SK-N-SH (cell line): ENCODE data around the gene OPCML. TPM values are rescaled to one million over a fixed set of nuclear protein-coding genes. Genes with fewer than 3 reads are reported as not detected.

Source experiments
- CTCF ChIA-PET: fragments of 300-600, 350-600 bp; formaldehyde crosslinking; extraction: SDS; loops from one replicate; lab custom pipeline; 2021; lab: Yijun Ruan, JAX
- POLR2A ChIA-PET: fragments of 350-600 bp; sonication (Branson Sonifier 250); formaldehyde crosslinking; extraction: SDS; loops from one replicate; lab custom pipeline; 2020; ENCODE audit warnings: antibody characterized with exemption, inconsistent platforms; lab: Yijun Ruan, JAX
- DNase-seq: peaks from one replicate; pipeline ENCODE4 v3.0.0; 2012
- H2AFZ ChIP-seq: fragments of 200-600 bp; sonication (generic); 2 replicates; pipeline ENCODE4 v1.8.1; 2016; ENCODE audit warnings: antibody characterized with exemption, mild to moderate bottlenecking, low read depth
- H3F3A ChIP-seq: fragments of 200-600 bp; sonication (generic); replicated peaks from 2 replicates; pipeline ENCODE3; 2016; ENCODE audit warnings: antibody characterized with exemption, mild to moderate bottlenecking; ENCODE audit not compliant: insufficient read depth
- H3K27ac ChIP-seq, 2 experiments: fragments of 200-500 bp in 1 of 2; fragments of 200-600 bp in 1 of 2; sonication (Bioruptor generic) in 1 of 2; sonication (generic), shearing (Covaris generic) in 1 of 2; 2 replicates each; pipeline versions ENCODE4 v1.5.1 to v1.6.1; 2014 to 2016; ENCODE audit warnings: low read depth in 2 of 2, inconsistent platforms in 1 of 2, low read length in 1 of 2, mild to moderate bottlenecking in 1 of 2, mixed read lengths in 1 of 2
- H3K27me3 ChIP-seq: fragments of 200-600 bp; sonication (generic), shearing (Covaris generic); 2 replicates; pipeline ENCODE4 v1.6.1; 2016; ENCODE audit warnings: mixed run types; ENCODE audit not compliant: insufficient read depth
- H3K36me3 ChIP-seq, 2 experiments: fragments of 200-500 bp in 1 of 2; fragments of 200-600 bp in 1 of 2; sonication (Bioruptor generic) in 1 of 2; sonication (generic) in 1 of 2; replicated peaks in 1 of 2; 2 replicates each; pipeline versions ENCODE3 to v1.5.1; 2014 to 2016; ENCODE audit warnings: low read length in 1 of 2, mild to moderate bottlenecking in 1 of 2; ENCODE audit not compliant: insufficient read depth in 2 of 2, control insufficient read depth in 1 of 2
- H3K4me1 ChIP-seq, 2 experiments: fragments of 200-500 bp in 1 of 2; fragments of 200-600 bp in 1 of 2; sonication (Bioruptor generic) in 1 of 2; sonication (generic), shearing (Covaris generic) in 1 of 2; 2 replicates each; pipeline versions ENCODE4 v1.5.1 to v1.6.1; 2014 to 2016; ENCODE audit warnings: low read depth in 1 of 2, low read length in 1 of 2, mixed run types in 1 of 2; ENCODE audit not compliant: insufficient read depth in 2 of 2, control insufficient read depth in 1 of 2
- H3K4me2 ChIP-seq: fragments of 200-600 bp; sonication (generic), shearing (Covaris generic); 2 replicates; pipeline ENCODE4 v1.6.1; 2017; ENCODE audit warnings: mixed run types
- H3K4me3 ChIP-seq, 2 experiments: fragments of 200-500 bp in 1 of 2; fragments of 200-600 bp in 1 of 2; sonication (Bioruptor generic) in 1 of 2; sonication (generic), shearing (Covaris generic) in 1 of 2; 2 replicates each; pipeline versions ENCODE4 v1.5.1 to v1.8.1; 2014 to 2016; ENCODE audit warnings: low read depth in 2 of 2, inconsistent platforms in 1 of 2, low read length in 1 of 2, mild to moderate bottlenecking in 1 of 2, mixed read lengths in 1 of 2, moderate library complexity in 1 of 2
- H3K79me2 ChIP-seq: fragments of 200-600 bp; sonication (generic); 2 replicates; pipeline ENCODE4 v1.8.1; 2017; ENCODE audit warnings: mild to moderate bottlenecking; ENCODE audit not compliant: insufficient read depth
- H3K9ac ChIP-seq: fragments of 200-600 bp; sonication (generic); 2 replicates; pipeline ENCODE4 v1.6.1; 2017; ENCODE audit warnings: mixed run types
- H3K9me2 ChIP-seq: fragments of 200-600 bp; sonication (generic); 2 replicates; pipeline ENCODE4 v1.6.1; 2017; ENCODE audit warnings: mixed run types
- H3K9me3 ChIP-seq: fragments of 200-600 bp; sonication (generic); 2 replicates; pipeline ENCODE4 v1.6.1; 2017; ENCODE audit warnings: mixed run types, mild to moderate bottlenecking, moderate library complexity
- H4K20me1 ChIP-seq: fragments of 200-600 bp; sonication (generic); 2 replicates; pipeline ENCODE4 v1.6.1; 2017; ENCODE audit warnings: mild to moderate bottlenecking, mixed run types; ENCODE audit not compliant: insufficient read depth
- EP300 ChIP-seq, 2 experiments: IDR thresholded peaks; 2 replicates each; pipeline versions ENCODE4 v1.4.0 to v1.6.1; 2012; ENCODE audit warnings: borderline replicate concordance in 1 of 2, low read depth in 1 of 2, low read length in 1 of 2
- FOXM1 ChIP-seq: IDR thresholded peaks from 2 replicates; pipeline ENCODE4 v1.4.0; 2012; ENCODE audit warnings: low read depth, mild to moderate bottlenecking
- GABPA ChIP-seq: IDR thresholded peaks from 2 replicates; pipeline ENCODE4 v1.4.0; 2012; ENCODE audit warnings: low read depth, mild to moderate bottlenecking
- GATA2 ChIP-seq: sonication (generic); formaldehyde crosslinking; IDR thresholded peaks from 2 replicates; pipeline ENCODE4 v1.5.0; 2020; ENCODE audit warnings: mild to moderate bottlenecking, missing genetic modification reagents
- JUND ChIP-seq: IDR thresholded peaks from 2 replicates; pipeline ENCODE4 v1.4.0; 2012
- NFIC ChIP-seq: IDR thresholded peaks from 2 replicates; pipeline ENCODE4 v1.4.0; 2012; ENCODE audit warnings: borderline replicate concordance
- POLR2AphosphoS5 ChIP-seq: IDR thresholded peaks from 2 replicates; pipeline ENCODE4 v1.6.1; 2012; ENCODE audit warnings: low read depth, low read length
- RCOR1 ChIP-seq: fragments of 150-350 bp; IDR thresholded peaks from 2 replicates; pipeline ENCODE4 v1.6.1; 2017; ENCODE audit warnings: antibody characterized with exemption, low read length
- REST ChIP-seq: IDR thresholded peaks from 2 replicates; pipeline ENCODE4 v1.6.1; 2012; ENCODE audit warnings: mild to moderate bottlenecking, low read depth, low read length, moderate library complexity
- RXRA ChIP-seq: IDR thresholded peaks from 2 replicates; pipeline ENCODE4 v1.4.0; 2012; ENCODE audit warnings: low read depth, mild to moderate bottlenecking, borderline replicate concordance
- SMC3 ChIP-seq: IDR thresholded peaks from 2 replicates; pipeline ENCODE4 v1.6.1; 2012; ENCODE audit warnings: low read depth, low read length, improper control_type of control experiment
- TAF1 ChIP-seq: IDR thresholded peaks from 2 replicates; pipeline ENCODE4 v1.6.1; 2012; ENCODE audit warnings: low read depth, mild to moderate bottlenecking, low read length, moderate library complexity, borderline replicate concordance
- TCF12 ChIP-seq: IDR thresholded peaks from 2 replicates; pipeline ENCODE4 v1.4.0; 2012
- TEAD4 ChIP-seq: IDR thresholded peaks from 2 replicates; pipeline ENCODE4 v1.4.0; 2012; ENCODE audit warnings: mild to moderate bottlenecking, borderline replicate concordance; ENCODE audit not compliant: insufficient read depth
- YY1 ChIP-seq: IDR thresholded peaks from 2 replicates; pipeline ENCODE4 v1.4.0; 2012; ENCODE audit warnings: low read depth, mild to moderate bottlenecking
- WGBS: methylation state at CpG from one replicate; pipeline ENCODE4 v1.1.6; 2017; ENCODE audit warnings: low lambda C conversion rate; 5-methylcytosine and 5-hydroxymethylcytosine counted together
- polyA plus RNA-seq, 3 experiments: library from polyadenylated mRNA; depleted of rRNA; stranded (reverse); fragments of >200 nt; gene quantifications; 2 replicates each; pipeline ENCODE4 v1.2.3, GENCODE V29; 2012
- TF ChIP-seq, protein P1 (sequence below): fragments of 150-350 bp; IDR thresholded peaks from 2 replicates; pipeline ENCODE4 v1.6.1; 2016; ENCODE audit warnings: mild to moderate bottlenecking, low read depth, low read length

OPCML gene
- polyA plus RNA-seq, 1 of the 3 experiments (the other 2 are of a cell fraction), result not detected

DNA sequence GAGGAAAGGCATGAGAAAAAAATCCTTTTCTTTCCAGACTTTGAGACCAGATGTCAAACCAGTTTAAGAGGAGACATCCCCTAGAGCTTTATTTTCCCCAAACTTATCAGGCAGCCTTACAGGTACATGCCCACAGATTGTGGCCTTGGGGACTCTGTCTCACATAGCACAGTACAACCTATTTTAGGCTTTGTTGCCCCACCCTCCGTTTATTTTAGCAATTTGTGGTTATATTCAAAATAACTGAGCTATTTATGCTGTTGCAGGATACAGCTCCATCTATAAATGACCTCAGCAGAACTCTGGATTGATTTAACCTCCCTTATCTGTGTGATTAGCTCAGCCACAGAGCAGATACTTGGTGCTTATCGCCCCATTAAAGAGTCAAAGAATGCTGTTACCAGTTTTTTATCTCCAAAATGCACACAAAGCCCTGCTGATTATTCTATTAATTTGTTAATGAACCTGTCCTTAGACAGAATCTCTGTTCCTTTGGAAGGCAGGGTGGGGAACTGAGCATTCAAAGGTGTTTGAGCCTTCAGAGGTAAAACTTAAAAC lies 525.2 kb downstream of the OPCML start:
- CTCF ChIA-PET, result interaction anchor here (1.7 kb wide), 1 partner anchor 9 kb away, joined by 3 read pairs; no protein-coding TSS in a partner anchor
- no peaks in the 10 kb centered on the region for H4K20me1 ChIP-seq
- no peaks in the 10 kb centered on the region for H3K27me3 ChIP-seq
- DNase-seq, result peak; percentile 37
- peaks cover 0 to 4% of the 10 kb centered on the region in 2 experiments; a peak in 1 of 4 replicates for H3K4me1 ChIP-seq
- H3K9me3 ChIP-seq, result no peaks in the 10 kb centered on the region
- 4% methylated on average over 2 of the region's 2 CpGs for WGBS
- no peaks in the 10 kb centered on the region for H3K9me2 ChIP-seq
- no peak overlapping the region for H3K9ac ChIP-seq
- POLR2A ChIA-PET, result no interaction called here
- no peaks in the 10 kb centered on the region for H3K79me2 ChIP-seq
- peak; percentile 94 for TF ChIP-seq RCOR1
- peak in 1 of 2 experiments; percentile 30; a peak in 1 of 4 replicates for TF ChIP-seq EP300 (IDR thresholded peaks at IDR 0.05; ENCODE audit: borderline replicate concordance in 1 of 2, low read depth in 1 of 2, low read length in 1 of 2)
- TF ChIP-seq SMC3, result no peak
- 0 out of 2 replicates have a peak, but pooled peaks have one; percentile 6 for TF ChIP-seq TCF12
- TF ChIP-seq GATA2 (CRISPR knock-in tag), result peak; percentile 57
- TF ChIP-seq RXRA, result no peak
- no peak overlapping the region for H3K4me2 ChIP-seq
- no peak overlapping the region for H3K4me3 ChIP-seq
- no peak overlapping the region for H3K27ac ChIP-seq
- H2AFZ ChIP-seq, result no peak overlapping the region
- H3F3A ChIP-seq, result no peaks in the 10 kb centered on the region
- H3K36me3 ChIP-seq, result no peaks in the 10 kb centered on the region

GRCh38 chr11:133004369-133004768 lies 527.9 kb downstream of the OPCML start:
- TF ChIP-seq, protein P1, sequence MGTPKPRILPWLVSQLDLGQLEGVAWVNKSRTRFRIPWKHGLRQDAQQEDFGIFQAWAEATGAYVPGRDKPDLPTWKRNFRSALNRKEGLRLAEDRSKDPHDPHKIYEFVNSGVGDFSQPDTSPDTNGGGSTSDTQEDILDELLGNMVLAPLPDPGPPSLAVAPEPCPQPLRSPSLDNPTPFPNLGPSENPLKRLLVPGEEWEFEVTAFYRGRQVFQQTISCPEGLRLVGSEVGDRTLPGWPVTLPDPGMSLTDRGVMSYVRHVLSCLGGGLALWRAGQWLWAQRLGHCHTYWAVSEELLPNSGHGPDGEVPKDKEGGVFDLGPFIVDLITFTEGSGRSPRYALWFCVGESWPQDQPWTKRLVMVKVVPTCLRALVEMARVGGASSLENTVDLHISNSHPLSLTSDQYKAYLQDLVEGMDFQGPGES, result no peak
- no peak for TF ChIP-seq REST
- no peak for TF ChIP-seq RXRA
- TF ChIP-seq FOXM1, result no peak
- TF ChIP-seq TAF1, result no peak
- TF ChIP-seq TEAD4, result no peak
- no peak for TF ChIP-seq NFIC
- no peak for TF ChIP-seq POLR2AphosphoS5
- TF ChIP-seq JUND, result no peak
- no peak for TF ChIP-seq GABPA
- TF ChIP-seq YY1, result no peak
- Histone ChIP-seq H3K27me3 (no peaks in the 10 kb centered on the region), H3K27ac (no peak overlapping the region), H3K4me1 (peaks cover 0 to 4% of the 10 kb centered on the region in 2 experiments; a peak in 1 of 4 replicates), H3K9ac (no peak overlapping the region), H3K9me2 (no peaks in the 10 kb centered on the region), H3K9me3 (no peaks in the 10 kb centered on the region), H3K79me2 (no peaks in the 10 kb centered on the region), H3F3A (no peaks in the 10 kb centered on the region), H4K20me1 (no peaks in the 10 kb centered on the region), H3K36me3 (no peaks in the 10 kb centered on the region), H3K4me3 (no peak overlapping the region), H2AFZ (no peak overlapping the region), H3K4me2 (no peak overlapping the region)
- POLR2A ChIA-PET, result no interaction called here
- WGBS, result 19% methylated on average over 6 of the region's 13 CpGs
- CTCF ChIA-PET, result interaction anchor here (0.6 to 1.0 kb wide), 3 partner anchors 60 to 936 kb away, joined by 3 read pairs; no protein-coding TSS in a partner anchor
- DNase-seq, result no peak
